ENCODE results near the gene TLN1.

DNA sequence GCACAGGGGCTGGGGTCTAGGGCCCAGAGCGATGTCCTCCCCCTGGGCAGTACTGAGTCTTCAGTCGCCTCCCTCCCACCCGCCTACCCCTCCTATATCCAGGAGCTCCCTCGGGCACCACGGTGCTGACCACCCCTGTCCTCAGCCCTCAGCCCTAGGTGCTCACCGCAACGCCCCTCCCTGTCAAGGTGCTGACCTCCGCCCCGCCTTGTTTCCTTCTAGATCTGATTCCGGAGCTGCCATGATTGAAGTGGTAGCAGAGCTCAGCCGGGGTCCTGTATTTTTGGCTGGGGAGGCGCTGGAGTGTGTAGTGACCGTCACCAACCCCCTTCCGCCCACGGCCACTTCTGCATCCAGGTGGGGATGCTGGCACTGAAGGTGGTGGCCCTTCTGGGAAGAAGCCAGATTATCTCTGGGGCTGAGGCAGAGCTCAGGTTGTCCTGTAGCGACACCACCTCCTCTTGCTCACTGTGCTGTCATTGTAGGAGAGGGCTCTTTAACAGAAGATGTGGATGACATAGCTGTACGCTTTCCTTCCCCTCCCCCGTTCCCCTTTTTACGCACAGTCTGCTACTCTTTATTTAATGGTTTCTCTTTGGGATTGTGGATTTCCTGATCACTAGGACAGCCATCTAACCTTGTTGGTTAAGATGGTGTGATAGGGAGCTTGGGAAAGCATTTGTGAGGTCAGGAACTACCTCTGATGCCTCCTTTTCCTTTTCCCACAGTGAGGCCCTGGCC is 17.7 kb upstream of the TLN1 start:
- TF ChIP-seq CTCF (IDR thresholded peaks at IDR 0.05 in 4 of 5, conservative IDR thresholded peaks at IDR 0.05 in 1 of 5) = no peak
- TF ChIP-seq POLR2A (IDR thresholded peaks at IDR 0.05) = no peak

Data from gastrocnemius medialis (tissue), 4 donors.